Neural progenitor cell (in vitro differentiated cells): Measurements from ENCODE around the gene UNC13D. TPM values are rescaled to one million over a fixed set of nuclear protein-coding genes. Genes with fewer than 3 reads are reported as not detected.

Experiments
- DNase-seq: peaks from one replicate; pipeline ENCODE4 v3.0.0-alpha.2; 2016; ENCODE audit warnings: low spot score
- H2AFZ ChIP-seq: fragments of 200-600 bp; sonication (generic); replicated peaks from 2 replicates; pipeline ENCODE4 v1.6.1; 2016; ENCODE audit warnings: antibody characterized with exemption
- H3F3A ChIP-seq: fragments of 200-600 bp; sonication (generic); 2 replicates; pipeline ENCODE4 v1.6.1; 2016; ENCODE audit warnings: antibody characterized with exemption, low read depth
- H3K27ac ChIP-seq: fragments of 200-600 bp; sonication (generic); 2 replicates; pipeline ENCODE4 v1.5.1; 2016; ENCODE audit warnings: mild to moderate bottlenecking
- H3K27me3 ChIP-seq: fragments of 200-600 bp; sonication (generic); 2 replicates; pipeline ENCODE4 v1.6.1; 2016; ENCODE audit warnings: mild to moderate bottlenecking, moderate library complexity
- H3K36me3 ChIP-seq: fragments of 200-600 bp; sonication (generic); 2 replicates; pipeline ENCODE4 v1.5.1; 2016
- H3K4me1 ChIP-seq: fragments of 200-600 bp; sonication (generic); 2 replicates; pipeline ENCODE4 v1.6.1; 2016; ENCODE audit warnings: mixed run types
- H3K4me2 ChIP-seq: fragments of 200-600 bp; sonication (generic); 2 replicates; pipeline ENCODE4 v1.6.1; 2016
- H3K4me3 ChIP-seq: fragments of 200-600 bp; sonication (generic); 2 replicates; pipeline ENCODE4 v1.5.1; 2016
- H3K79me2 ChIP-seq: fragments of 200-600 bp; sonication (generic); 2 replicates; pipeline ENCODE4 v1.6.1; 2016; ENCODE audit warnings: low read depth
- H3K9ac ChIP-seq: fragments of 200-600 bp; sonication (generic); 2 replicates; pipeline ENCODE4 v1.6.1; 2016
- H3K9me3 ChIP-seq: fragments of 200-600 bp; sonication (generic); 2 replicates; pipeline ENCODE4 v1.5.1; 2016; ENCODE audit warnings: low read depth
- H4K20me1 ChIP-seq: fragments of 200-600 bp; sonication (generic); 2 replicates; pipeline ENCODE4 v1.6.1; 2016; ENCODE audit warnings: low read depth
- H3K27ac Mint-ChIP-seq: 3 replicates; pipeline ENCODE4 v1.8.0; 2021; ENCODE audit warnings: mixed read lengths
- H3K27me3 Mint-ChIP-seq: 2 replicates; pipeline ENCODE4 v1.8.0; 2022; ENCODE audit warnings: low read depth, mild to moderate bottlenecking, inconsistent platforms, moderate library complexity, mixed read lengths; ENCODE audit not compliant: insufficient read depth
- H3K36me3 Mint-ChIP-seq: 3 replicates; pipeline ENCODE4 v1.8.0; 2021; ENCODE audit warnings: mixed read lengths
- H3K4me1 Mint-ChIP-seq: 3 replicates; pipeline ENCODE4 v1.8.0; 2021; ENCODE audit warnings: mixed read lengths
- H3K4me3 Mint-ChIP-seq: 3 replicates; pipeline ENCODE4 v1.8.0; 2021; ENCODE audit warnings: mild to moderate bottlenecking, moderate library complexity, mixed read lengths
- H3K9me3 Mint-ChIP-seq: 3 replicates; pipeline ENCODE4 v1.8.0; 2020; ENCODE audit warnings: mixed read lengths
- CTCF ChIP-seq: fragments of 200-600 bp; sonication (generic); IDR thresholded peaks from 2 replicates; pipeline ENCODE4 v1.5.1; 2017; ENCODE audit warnings: antibody characterized with exemption, mild to moderate bottlenecking
- EZH2 ChIP-seq: fragments of 200-600 bp; sonication (generic); IDR thresholded peaks from 2 replicates; pipeline ENCODE4 v1.6.1; 2017; ENCODE audit warnings: antibody characterized with exemption, mild to moderate bottlenecking, moderate library complexity
- EZH2phosphoT487 ChIP-seq: fragments of 200-600 bp; sonication (generic); IDR thresholded peaks from 2 replicates; pipeline ENCODE4 v1.6.1; 2017; ENCODE audit warnings: antibody characterized with exemption
- total RNA-seq: library from RNA; depleted of rRNA; stranded (reverse); fragments of >200 nt; gene quantifications from 2 replicates; pipeline ENCODE4 v1.2.3, GENCODE V29; 2015; ENCODE audit warnings: low replicate concordance

UNC13D gene
- total RNA-seq, 1 donor from 2014 or later: 0.09 TPM

GRCh38 chr17:75849724-75850123 lies 5.5 kb upstream of the UNC13D start:
- peaks cover 5% of the 10 kb centered on the region for H3K27me3 Mint-ChIP-seq
- H3K9me3 Mint-ChIP-seq: no peaks in the 10 kb centered on the region
- H3K27ac ChIP-seq: no peak overlapping the region

GRCh38 chr17:75849279-75849646 lies 5.1 kb upstream of the UNC13D start:
- peaks cover 20% of the 10 kb centered on the region for H3F3A ChIP-seq
- DNase-seq: no peak
- peaks cover 4% of the 10 kb centered on the region for H3K27me3 Mint-ChIP-seq
- no peak overlapping the region for H3K4me3 Mint-ChIP-seq
- H3K36me3 Mint-ChIP-seq: peaks cover 5% of the 10 kb centered on the region
- H3K4me1 ChIP-seq: no peaks in the 10 kb centered on the region
- H3K4me3 ChIP-seq: no peak overlapping the region
- no peak overlapping the region for H3K4me2 ChIP-seq
- peaks cover 6% of the 10 kb centered on the region for H4K20me1 ChIP-seq
- no peak overlapping the region for H3K9ac ChIP-seq
- no peaks in the 10 kb centered on the region for H3K9me3 Mint-ChIP-seq
- no peaks in the 10 kb centered on the region for H3K27me3 ChIP-seq
- H3K27ac ChIP-seq: no peak overlapping the region
- H3K36me3 ChIP-seq: no peaks in the 10 kb centered on the region
- no peaks in the 10 kb centered on the region for H3K9me3 ChIP-seq
- H2AFZ ChIP-seq: no peak overlapping the region
- H3K4me1 Mint-ChIP-seq: peaks cover 11% of the 10 kb centered on the region
- peaks cover 16% of the 10 kb centered on the region for H3K79me2 ChIP-seq
- TF ChIP-seq EZH2phosphoT487 (no peak), CTCF (no peak), EZH2 (no peak)
- H3K27ac Mint-ChIP-seq: no peak overlapping the region

More at GRCh38 chr17:75849724-75850123, 5.5 kb upstream of the UNC13D start:
- Histone ChIP-seq H3K4me3 (no peak overlapping the region), H4K20me1 (peaks cover 11% of the 10 kb centered on the region), H3K9ac (no peak overlapping the region), H3K79me2 (peaks cover 21% of the 10 kb centered on the region), H3K9me3 (no peaks in the 10 kb centered on the region), H3K4me1 (no peaks in the 10 kb centered on the region), H3F3A (peaks cover 24% of the 10 kb centered on the region), H2AFZ (no peak overlapping the region), H3K36me3 (no peaks in the 10 kb centered on the region), H3K4me2 (no peak overlapping the region), H3K27me3 (no peaks in the 10 kb centered on the region)
- TF ChIP-seq EZH2phosphoT487 (no peak), CTCF (no peak), EZH2 (no peak)
- Mint-ChIP-seq H3K36me3 (peaks cover 5% of the 10 kb centered on the region), H3K4me1 (peaks cover 13% of the 10 kb centered on the region), H3K4me3 (no peak overlapping the region), H3K27ac (no peak overlapping the region)
- DNase-seq: no peak

- Histone ChIP-seq H3K36me3 (no peaks in the 10 kb centered on the region), H3K27me3 (no peaks in the 10 kb centered on the region), H3K9me3 (no peaks in the 10 kb centered on the region), H3K4me2 (no peak overlapping the region), H3K4me1 (no peaks in the 10 kb centered on the region), H3K9ac (no peak overlapping the region), H3K27ac (no peak overlapping the region), H2AFZ (no peak overlapping the region), H3F3A (peaks cover 20% of the 10 kb centered on the region), H4K20me1 (peaks cover 6% of the 10 kb centered on the region), H3K79me2 (peaks cover 11% of the 10 kb centered on the region), H3K4me3 (no peak overlapping the region)
- H3K27ac Mint-ChIP-seq: no peak overlapping the region
- peaks cover 8% of the 10 kb centered on the region for H3K4me1 Mint-ChIP-seq
- TF ChIP-seq EZH2: no peak
- TF ChIP-seq CTCF: peak; percentile 83
- H3K9me3 Mint-ChIP-seq: no peaks in the 10 kb centered on the region
- DNase-seq: peak; percentile 84
- H3K4me3 Mint-ChIP-seq: peak overlapping the region; percentile 58
- H3K27me3 Mint-ChIP-seq: peaks cover 2% of the 10 kb centered on the region
- peaks cover 5% of the 10 kb centered on the region for H3K36me3 Mint-ChIP-seq
Observed at GRCh38 chr17:75848523-75849278, 4.5 kb upstream of the UNC13D start.
